HG03571 (cell line): ENCODE data around the gene NPIPA7.
"Not testable (repeated sequence)": the region's sequence is repeated elsewhere in the genome, so short reads cannot be mapped to it uniquely, and the experiment has no call there.

Experiments
- ATAC-seq: cut with Tn5 transposase; IDR thresholded peaks from one replicate; pipeline ENCODE4 v1.9.1; 2021; ENCODE audit not compliant: unreplicated experiment

Gene NPIPA7

GRCh38 chr16:16417914-16418544, 39.1 kb downstream of the NPIPA7 start:
- not testable (repeated sequence) for ATAC-seq

DNA sequence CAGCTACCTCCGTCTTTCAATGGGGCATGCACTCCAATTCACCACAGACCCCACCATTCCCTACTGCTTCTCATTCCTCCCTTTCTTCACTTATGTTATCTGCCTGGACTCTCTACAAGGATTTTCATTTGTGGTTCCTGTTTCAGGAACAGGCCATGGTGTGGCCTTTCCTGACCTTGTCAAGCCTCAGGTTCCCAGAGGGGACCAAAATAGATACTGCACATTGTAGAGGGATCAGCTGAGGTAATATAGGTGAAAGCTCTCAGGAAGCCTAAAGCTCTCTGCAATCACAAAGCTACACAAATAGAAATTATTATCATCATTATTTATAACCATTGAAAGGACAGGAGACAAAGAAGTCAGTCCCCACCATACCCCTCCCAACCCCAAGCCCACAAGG, 41.6 kb downstream of the NPIPA7 start:
- ATAC-seq, result not testable (repeated sequence)

GRCh38 chr16:16425146-16425545, 46.2 kb downstream of the NPIPA7 start:
- ATAC-seq, result not testable (repeated sequence)

DNA sequence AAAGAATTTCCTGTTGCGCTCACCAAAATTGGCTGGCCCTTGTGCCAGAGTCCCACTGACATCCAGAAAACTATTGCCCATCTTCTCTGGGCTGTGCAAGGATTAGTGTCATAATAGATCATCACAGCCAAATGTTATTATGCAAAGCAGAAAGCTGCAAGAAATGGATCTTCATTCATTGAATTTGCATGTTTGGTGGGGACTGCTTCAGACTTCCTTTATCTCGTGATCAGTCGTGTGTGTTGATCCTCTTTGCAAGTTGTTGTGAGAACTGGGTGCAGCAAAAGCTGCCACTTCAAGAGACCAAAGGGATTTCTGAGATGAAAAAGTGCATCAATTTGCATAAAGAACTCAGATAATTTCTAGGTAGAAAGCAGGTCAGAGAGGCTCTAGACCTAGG, 52.2 kb downstream of the NPIPA7 start:
- ATAC-seq, result not testable (repeated sequence)

DNA sequence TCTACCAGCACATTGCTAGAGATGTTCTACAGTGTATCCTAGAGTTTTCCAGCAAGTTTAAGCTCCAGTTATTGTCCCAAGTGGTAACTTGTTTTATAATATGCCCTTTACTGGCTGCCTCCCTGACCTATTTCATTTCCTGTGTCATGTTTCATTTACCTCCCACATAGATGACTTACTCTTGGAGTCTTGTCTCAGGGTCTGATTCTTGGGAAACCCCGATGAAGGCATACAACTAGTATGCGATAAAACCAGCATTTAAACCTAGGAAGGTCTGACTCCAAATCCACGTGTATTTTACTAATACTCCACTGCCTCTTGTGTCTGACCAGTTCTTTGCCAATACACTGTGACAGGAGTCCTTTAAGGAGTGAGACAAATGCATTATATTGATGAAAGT, 55.8 kb downstream of the NPIPA7 start:
- ATAC-seq, result not testable (repeated sequence)

GRCh38 chr16:16441401-16441800, 62.5 kb downstream of the NPIPA7 start:
- ATAC-seq, result not testable (repeated sequence)
